ENCODE results near the gene NUDT13.

DNA sequence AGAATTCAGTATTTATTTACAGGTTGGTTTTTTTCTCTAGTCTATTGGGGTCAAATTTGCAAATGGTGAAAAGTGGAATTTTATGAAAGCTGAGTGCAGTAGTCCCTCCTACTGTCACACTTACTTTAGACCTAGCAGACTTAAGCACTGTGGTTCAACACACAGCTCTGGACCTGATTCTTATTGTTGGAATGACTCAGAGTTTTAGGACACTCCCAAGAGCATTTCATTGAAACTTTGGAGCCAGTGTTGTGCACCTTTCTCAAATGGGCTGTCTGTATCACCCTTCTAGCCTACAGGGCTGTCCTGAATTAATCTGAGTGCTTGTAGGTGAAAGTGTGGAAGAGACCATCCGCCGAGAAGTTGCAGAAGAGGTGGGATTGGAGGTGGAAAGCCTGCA is 16.1 kb downstream of the NUDT13 start:
- TF ChIP-seq CTCF (IDR thresholded peaks at IDR 0.05; ENCODE audit: control extremely low read depth in 1 of 3, insufficient read depth in 1 of 3, low read depth in 1 of 3, low read length in 3 of 3), result no peak
- TF ChIP-seq TAF1 (IDR thresholded peaks at IDR 0.05; ENCODE audit: low read depth, low read length), result no peak
- TF ChIP-seq, protein P1, sequence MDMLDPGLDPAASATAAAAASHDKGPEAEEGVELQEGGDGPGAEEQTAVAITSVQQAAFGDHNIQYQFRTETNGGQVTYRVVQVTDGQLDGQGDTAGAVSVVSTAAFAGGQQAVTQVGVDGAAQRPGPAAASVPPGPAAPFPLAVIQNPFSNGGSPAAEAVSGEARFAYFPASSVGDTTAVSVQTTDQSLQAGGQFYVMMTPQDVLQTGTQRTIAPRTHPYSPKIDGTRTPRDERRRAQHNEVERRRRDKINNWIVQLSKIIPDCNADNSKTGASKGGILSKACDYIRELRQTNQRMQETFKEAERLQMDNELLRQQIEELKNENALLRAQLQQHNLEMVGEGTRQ (IDR thresholded peaks at IDR 0.05; ENCODE audit: low read length), result no peak
- TF ChIP-seq HDAC2 (IDR thresholded peaks at IDR 0.05; ENCODE audit: borderline replicate concordance in 1 of 2, low read depth in 2 of 2, low read length in 2 of 2), result no peak
- no peak for TF ChIP-seq POLR2A (IDR thresholded peaks at IDR 0.05; ENCODE audit: control extremely low read depth in 1 of 2, low read depth in 2 of 2, low read length in 2 of 2)
- no peak for TF ChIP-seq GABPA (IDR thresholded peaks at IDR 0.05; ENCODE audit: borderline replicate concordance, insufficient read depth, low read length)
- no peak for TF ChIP-seq KDM1A (IDR thresholded peaks at IDR 0.05; ENCODE audit: borderline replicate concordance, low read length)
- TF ChIP-seq POLR2AphosphoS5 (IDR thresholded peaks at IDR 0.05; ENCODE audit: low read depth, low read length), result no peak
- TF ChIP-seq BCL11A (IDR thresholded peaks at IDR 0.05; ENCODE audit: low read depth in 2 of 2, low read length in 2 of 2), result no peak
- no peak for TF ChIP-seq CREB1 (IDR thresholded peaks at IDR 0.05)
